Smooth muscle cell (in vitro differentiated cells): ENCODE results near the gene SMTN. TPM values are rescaled to one million over a fixed set of nuclear protein-coding genes. Genes with fewer than 3 reads are reported as not detected.
A peak's percentile ranks its signal among the peaks of the same experiment; 100 is the strongest.

Experiments
- DNase-seq: peaks from one replicate; lab custom pipeline; 2025; ENCODE audit not compliant: unreplicated experiment; lab: John Stamatoyannopoulos, UW
- H2AFZ ChIP-seq: fragments of 200-600 bp; sonication (generic); 2 replicates; pipeline ENCODE4 v1.6.0; 2016; ENCODE audit warnings: antibody characterized with exemption, low read depth, mild to moderate bottlenecking
- H3F3A ChIP-seq: fragments of 200-600 bp; sonication (generic); 2 replicates; pipeline ENCODE4 v1.6.0; 2017; ENCODE audit warnings: antibody characterized with exemption, low read depth
- H3K27ac ChIP-seq: fragments of 200-600 bp; sonication (generic); 2 replicates; pipeline ENCODE4 v1.5.1; 2016; ENCODE audit warnings: low read depth, mild to moderate bottlenecking
- H3K27me3 ChIP-seq: fragments of 200-600 bp; sonication (generic); 2 replicates; pipeline ENCODE4 v1.6.1; 2016; ENCODE audit warnings: low read depth, mild to moderate bottlenecking
- H3K36me3 ChIP-seq: fragments of 200-600 bp; sonication (generic); 2 replicates; pipeline ENCODE4 v1.5.1; 2016; ENCODE audit warnings: low read depth
- H3K4me1 ChIP-seq: fragments of 200-600 bp; sonication (generic); 2 replicates; pipeline ENCODE4 v1.5.1; 2016; ENCODE audit warnings: low read depth
- H3K4me2 ChIP-seq: fragments of 200-600 bp; sonication (generic); 2 replicates; pipeline ENCODE4 v1.6.0; 2016; ENCODE audit warnings: mild to moderate bottlenecking
- H3K4me3 ChIP-seq: fragments of 200-600 bp; sonication (generic); 2 replicates; pipeline ENCODE4 v1.5.1; 2016; ENCODE audit warnings: mild to moderate bottlenecking
- H3K79me2 ChIP-seq: fragments of 200-600 bp; sonication (generic); 2 replicates; pipeline ENCODE4 v1.6.0; 2016; ENCODE audit warnings: low read depth, mild to moderate bottlenecking
- H3K9ac ChIP-seq: fragments of 200-600 bp; sonication (generic); 2 replicates; pipeline ENCODE4 v1.6.0; 2016; ENCODE audit warnings: low read depth
- H3K9me3 ChIP-seq: fragments of 200-600 bp; sonication (generic); replicated peaks from 2 replicates; pipeline ENCODE4 v1.5.1; 2016; ENCODE audit warnings: low read depth
- H4K20me1 ChIP-seq: fragments of 200-600 bp; sonication (generic); 2 replicates; pipeline ENCODE4 v1.6.0; 2016; ENCODE audit warnings: low read depth
- CTCF ChIP-seq: fragments of 200-600 bp; sonication (generic); IDR thresholded peaks from 2 replicates; pipeline ENCODE4 v1.5.1; 2017; ENCODE audit warnings: borderline replicate concordance, mild to moderate bottlenecking, antibody characterized with exemption; ENCODE audit not compliant: insufficient read depth, poor library complexity, severe bottlenecking
- WGBS: methylation state at CpG from one replicate; pipeline ENCODE4 v1.1.7; 2016; ENCODE audit warnings: low lambda C conversion rate; 5-methylcytosine and 5-hydroxymethylcytosine counted together
- polyA plus RNA-seq: library from polyadenylated mRNA; unstranded; fragments of >200 nt; fragmentation: Nextera tagmentation; extraction: Ambion mirVana; gene quantifications from 2 replicates; pipeline ENCODE4 v1.2.1, GENCODE V29; 2016
- total RNA-seq: library from RNA; depleted of rRNA; stranded (reverse); fragments of >200 nt; gene quantifications from 2 replicates; pipeline ENCODE4 v1.2.3, GENCODE V29; 2014

Gene SMTN
- total and polyA plus RNA-seq, 2 experiments from 2014 or later: 58.6 to 108 TPM

- no peak for DNase-seq
- TF ChIP-seq CTCF: no peak
- peak overlapping the region; percentile 62 for H3K27ac ChIP-seq
- H3K9me3 ChIP-seq: no peaks in the 10 kb centered on the region
- peaks cover 55% of the 10 kb centered on the region for H4K20me1 ChIP-seq
- H3K4me1 ChIP-seq: peaks cover 28% of the 10 kb centered on the region
- H3F3A ChIP-seq: peaks cover 17% of the 10 kb centered on the region
- no peaks in the 10 kb centered on the region for H3K36me3 ChIP-seq
- peak overlapping the region; percentile 73 for H3K4me3 ChIP-seq
- H2AFZ ChIP-seq: no peak overlapping the region
- peak overlapping the region; percentile 68 for H3K9ac ChIP-seq
- H3K27me3 ChIP-seq: no peaks in the 10 kb centered on the region
- H3K79me2 ChIP-seq: peaks cover 37% of the 10 kb centered on the region
- WGBS: 21% methylated on average over 18 of the region's 18 CpGs
- peak overlapping the region; percentile 91 for H3K4me2 ChIP-seq
Measured at GRCh38 chr22:31083923-31084810, 3.0 kb downstream of the SMTN start.

- H4K20me1 ChIP-seq: peaks cover 63% of the 10 kb centered on the region
Measured at GRCh38 chr22:31084811-31085492, 3.8 kb downstream of the SMTN start.

GRCh38 chr22:31085493-31085824 is 4.3 kb downstream of the SMTN start:
- Histone ChIP-seq H3K4me2 (peak overlapping the region; percentile 91), H3F3A (peaks cover 17% of the 10 kb centered on the region), H4K20me1 (peaks cover 68% of the 10 kb centered on the region), H3K27me3 (no peaks in the 10 kb centered on the region), H3K4me3 (peak overlapping the region; percentile 73), H3K9me3 (no peaks in the 10 kb centered on the region), H3K9ac (peak overlapping the region; percentile 68), H3K27ac (peak overlapping the region; percentile 59), H3K79me2 (peaks cover 37% of the 10 kb centered on the region), H3K4me1 (peaks cover 28% of the 10 kb centered on the region), H2AFZ (no peak overlapping the region), H3K36me3 (no peaks in the 10 kb centered on the region)
- no peak for DNase-seq
- no peak for TF ChIP-seq CTCF
- WGBS: 17% methylated on average over 9 of the region's 13 CpGs

More at GRCh38 chr22:31084811-31085492, 3.8 kb downstream of the SMTN start:
- Histone ChIP-seq H3K9me3 (no peaks in the 10 kb centered on the region), H3K27ac (peak overlapping the region; percentile 62), H3K4me2 (peak overlapping the region; percentile 91), H3F3A (peaks cover 17% of the 10 kb centered on the region), H3K79me2 (peaks cover 37% of the 10 kb centered on the region), H3K4me3 (peak overlapping the region; percentile 73), H3K36me3 (no peaks in the 10 kb centered on the region), H3K9ac (peak overlapping the region; percentile 68), H3K27me3 (no peaks in the 10 kb centered on the region), H3K4me1 (peaks cover 28% of the 10 kb centered on the region), H2AFZ (peak overlapping the region; percentile 20)
- peak; percentile 46 for DNase-seq
- WGBS: 4% methylated on average over 61 of the region's 69 CpGs
- peak; percentile 83 for TF ChIP-seq CTCF
